ENCODE measurements around the gene BRSK2. TPM values are rescaled to one million over a fixed set of nuclear protein-coding genes. Genes with fewer than 3 reads are reported as not detected.

BRSK2 gene
- total and polyA plus RNA-seq, 2 donors (not counting 1 experiment from before 2014, with no cell fraction given): 0.11 to 0.33 TPM

- no peak overlapping the region for H3K9ac ChIP-seq (ENCODE audit: insufficient read depth, low read length)
- H3K79me2 ChIP-seq (ENCODE audit: control insufficient read depth, insufficient read depth, low read length): no peaks in the 10 kb centered on the region
- H3K4me1 ChIP-seq (ENCODE audit: control insufficient read depth, extremely low read depth, insufficient read depth, low read length): no peaks in the 10 kb centered on the region
- no peaks in the 10 kb centered on the region for H3K27me3 ChIP-seq (ENCODE audit: control insufficient read depth, insufficient read depth, low read length)
- no peaks in the 10 kb centered on the region for H3K9me3 ChIP-seq (ENCODE audit: control insufficient read depth, insufficient read depth, low read depth, low read length)
- H3K36me3 ChIP-seq (ENCODE audit: control insufficient read depth, insufficient read depth, low read length): no peaks in the 10 kb centered on the region
- no peak overlapping the region for H3K4me3 ChIP-seq (replicated peaks in 1 of 4; ENCODE audit: control extremely low read depth in 1 of 4, insufficient read depth in 1 of 4, low read depth in 3 of 4, low read length in 4 of 4)
- H3K4me2 ChIP-seq (ENCODE audit: extremely low read depth, insufficient read depth, low read length): no peak overlapping the region
- no peak for DNase-seq (ENCODE audit: low read depth in 2 of 2)
- H4K20me1 ChIP-seq (ENCODE audit: control insufficient read depth, extremely low read depth, insufficient read depth, low read length): no peaks in the 10 kb centered on the region
- TF ChIP-seq CTCF (conservative IDR thresholded peaks at IDR 0.05 in 1 of 2, IDR thresholded peaks at IDR 0.05 in 1 of 2; ENCODE audit: low read depth in 1 of 2, low read length in 2 of 2): no peak
- no peak for TF ChIP-seq EZH2 (IDR thresholded peaks at IDR 0.05; ENCODE audit: low read length, missing control alignments)
- no peak overlapping the region for H2AFZ ChIP-seq (ENCODE audit: low read length)
- no peak overlapping the region for H3K27ac ChIP-seq (ENCODE audit: insufficient read depth, low read length)
Measured at GRCh38 chr11:1404461-1405185, 14.9 kb downstream of the BRSK2 start.

GRCh38 chr11:1405186-1406020 lies 15.7 kb downstream of the BRSK2 start:
- Histone ChIP-seq H3K36me3 (ENCODE audit: control insufficient read depth, insufficient read depth, low read length) (no peaks in the 10 kb centered on the region), H3K4me1 (ENCODE audit: control insufficient read depth, extremely low read depth, insufficient read depth, low read length) (no peaks in the 10 kb centered on the region), H3K27me3 (ENCODE audit: control insufficient read depth, insufficient read depth, low read length) (no peaks in the 10 kb centered on the region), H3K4me2 (ENCODE audit: extremely low read depth, insufficient read depth, low read length) (no peak overlapping the region), H2AFZ (ENCODE audit: low read length) (no peak overlapping the region), H3K4me3 (replicated peaks in 1 of 4; ENCODE audit: control extremely low read depth in 1 of 4, insufficient read depth in 1 of 4, low read depth in 3 of 4, low read length in 4 of 4) (no peak overlapping the region), H4K20me1 (ENCODE audit: control insufficient read depth, extremely low read depth, insufficient read depth, low read length) (no peaks in the 10 kb centered on the region), H3K9ac (ENCODE audit: insufficient read depth, low read length) (no peak overlapping the region), H3K79me2 (ENCODE audit: control insufficient read depth, insufficient read depth, low read length) (no peaks in the 10 kb centered on the region), H3K9me3 (ENCODE audit: control insufficient read depth, insufficient read depth, low read depth, low read length) (no peaks in the 10 kb centered on the region), H3K27ac (ENCODE audit: insufficient read depth, low read length) (no peak overlapping the region)
- TF ChIP-seq CTCF (conservative IDR thresholded peaks at IDR 0.05 in 1 of 2, IDR thresholded peaks at IDR 0.05 in 1 of 2; ENCODE audit: low read depth in 1 of 2, low read length in 2 of 2) (no peak), EZH2 (IDR thresholded peaks at IDR 0.05; ENCODE audit: low read length, missing control alignments) (no peak)
- DNase-seq (ENCODE audit: low read depth in 2 of 2): no peak
